Mucosa of rectum (tissue), 2 donors: ENCODE results near the gene RPL12.
"Not testable (repeated sequence)": the region's sequence is repeated elsewhere in the genome, so short reads cannot be mapped to it uniquely, and the experiment has no call there.

Experiments used
- H3K27ac ChIP-seq, 2 donors: one replicate each; pipeline ENCODE4 v1.7.0; 2013; ENCODE audit warnings: inconsistent platforms in 2 of 2, low read depth in 2 of 2, low read length in 2 of 2
- H3K27me3 ChIP-seq, 2 donors: one replicate each; pipeline ENCODE4 v1.7.0; 2013; ENCODE audit warnings: low read length in 2 of 2; ENCODE audit not compliant: control insufficient read depth in 2 of 2, insufficient read depth in 2 of 2
- H3K36me3 ChIP-seq, 2 donors: one replicate each; pipeline ENCODE4 v1.7.0; 2013; ENCODE audit warnings: low read length in 2 of 2; ENCODE audit not compliant: control insufficient read depth in 2 of 2, insufficient read depth in 2 of 2
- H3K4me1 ChIP-seq, 2 donors: one replicate each; pipeline ENCODE4 v1.7.0; 2013; ENCODE audit warnings: low read length in 2 of 2, mild to moderate bottlenecking in 1 of 2; ENCODE audit not compliant: control insufficient read depth in 2 of 2, insufficient read depth in 2 of 2
- H3K4me3 ChIP-seq, 2 donors: one replicate each; pipeline ENCODE4 v1.7.0; 2013; ENCODE audit warnings: low read length in 2 of 2
- H3K9ac ChIP-seq, 2 donors: one replicate each; pipeline ENCODE4 v1.7.0; 2013; ENCODE audit warnings: low read length in 2 of 2, low read depth in 1 of 2, mild to moderate bottlenecking in 1 of 2
- H3K9me3 ChIP-seq, 2 donors: one replicate each; pipeline ENCODE4 v1.7.0; 2013; ENCODE audit warnings: low read length in 2 of 2; ENCODE audit not compliant: control insufficient read depth in 2 of 2
- donor health status: healthy.
- donor health status: Normal muscosa, but diverticular disease.

The RPL12 gene

GRCh38 chr9:127473501-127473900, 22.3 kb upstream of the RPL12 start:
- Histone ChIP-seq H3K4me1 (no peaks in the 10 kb centered on the region), H3K27me3 (no peaks in the 10 kb centered on the region), H3K36me3 (peaks cover 22 to 29% of the 10 kb centered on the region in 2 donors), H3K27ac (no peak overlapping the region), H3K9me3 (no peaks in the 10 kb centered on the region), H3K4me3 (no peak overlapping the region), H3K9ac (no peak overlapping the region)

DNA sequence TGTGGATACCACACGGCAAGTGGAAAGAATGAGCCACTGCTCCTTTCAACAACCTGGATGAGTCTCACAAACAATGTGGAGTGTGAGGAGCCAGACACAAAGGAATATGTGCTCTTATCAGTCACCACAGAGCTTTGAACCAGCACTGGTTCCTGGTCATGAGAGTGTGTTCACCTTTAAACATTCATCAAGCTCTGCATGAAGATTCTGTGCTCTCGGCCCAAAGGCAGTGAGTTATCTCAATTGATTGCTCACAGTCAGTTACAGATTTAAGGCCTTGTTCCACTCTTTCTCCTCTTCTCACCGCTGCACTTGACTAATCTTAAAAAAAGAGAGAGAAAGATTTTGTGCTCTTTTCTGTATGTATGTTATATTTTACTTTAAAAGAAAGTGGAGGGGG, 19.5 kb upstream of the RPL12 start:
- H3K27me3 ChIP-seq: no peaks in the 10 kb centered on the region
- H3K4me3 ChIP-seq: no peak overlapping the region
- H3K9me3 ChIP-seq: no peaks in the 10 kb centered on the region
- no peak overlapping the region for H3K9ac ChIP-seq
- peaks cover 22 to 35% of the 10 kb centered on the region in 2 donors for H3K36me3 ChIP-seq
- H3K4me1 ChIP-seq: no peaks in the 10 kb centered on the region
- no peak overlapping the region for H3K27ac ChIP-seq

DNA sequence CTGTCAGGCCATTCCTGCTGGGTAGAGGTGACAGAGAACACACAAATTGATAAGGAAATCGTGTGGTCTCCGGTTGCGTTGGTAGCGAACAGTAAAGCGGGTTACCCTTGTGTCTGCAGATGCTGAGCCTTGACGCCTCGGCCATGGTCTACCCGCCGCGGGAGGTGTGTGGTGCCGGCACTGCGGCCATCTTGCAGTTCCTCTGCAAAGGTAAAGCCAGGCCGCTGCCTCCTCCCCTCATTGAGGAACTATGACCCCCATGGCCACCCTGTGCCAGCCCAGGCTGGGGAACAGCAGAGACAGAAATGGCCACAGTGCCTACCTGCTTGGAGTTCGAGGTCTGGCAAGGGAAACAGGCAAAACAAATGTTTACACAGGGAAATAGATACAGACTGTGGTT, 16.4 kb upstream of the RPL12 start:
- H3K9me3 ChIP-seq: no peaks in the 10 kb centered on the region
- no peak overlapping the region for H3K27ac ChIP-seq
- H3K27me3 ChIP-seq: no peaks in the 10 kb centered on the region
- no peaks in the 10 kb centered on the region for H3K4me1 ChIP-seq
- no peak overlapping the region for H3K4me3 ChIP-seq
- no peak overlapping the region for H3K9ac ChIP-seq
- peaks cover 24 to 38% of the 10 kb centered on the region in 2 donors for H3K36me3 ChIP-seq

- H3K9ac ChIP-seq, H3K9me3 ChIP-seq, H3K4me3 ChIP-seq, H3K27me3 ChIP-seq, H3K4me1 ChIP-seq, H3K27ac ChIP-seq: not testable (repeated sequence)
- peaks cover 35 to 48% of the 10 kb centered on the region in 2 donors for H3K36me3 ChIP-seq
Measured at GRCh38 chr9:127466407-127466917, 15.3 kb upstream of the RPL12 start.

DNA sequence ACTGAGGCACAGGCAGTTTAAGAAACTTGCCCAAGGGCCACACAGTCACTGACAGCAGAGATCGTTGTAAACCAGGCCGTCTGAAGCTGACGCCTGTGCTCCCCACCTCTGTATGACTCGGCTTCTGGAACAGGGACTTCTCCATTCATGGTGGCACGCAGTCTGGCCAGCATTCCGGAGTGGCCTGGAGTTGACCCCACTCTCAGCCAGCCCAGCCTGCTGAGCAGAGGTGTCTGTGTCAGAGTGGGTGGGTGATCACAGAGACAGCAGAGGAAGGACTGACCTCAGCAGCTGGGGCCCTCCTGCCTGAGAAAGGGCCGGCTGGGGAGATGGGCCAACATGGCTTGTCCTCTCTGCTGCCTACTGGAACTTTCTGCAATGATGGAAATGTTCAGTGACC, 12.7 kb upstream of the RPL12 start:
- H3K9ac ChIP-seq: no peak overlapping the region
- no peaks in the 10 kb centered on the region for H3K27me3 ChIP-seq
- H3K4me1 ChIP-seq: no peaks in the 10 kb centered on the region
- peaks cover 42 to 62% of the 10 kb centered on the region in 2 donors for H3K36me3 ChIP-seq
- no peaks in the 10 kb centered on the region for H3K9me3 ChIP-seq
- H3K27ac ChIP-seq: no peak overlapping the region
- H3K4me3 ChIP-seq: no peak overlapping the region

- H3K9me3 ChIP-seq: no peaks in the 10 kb centered on the region
- peaks cover 42 to 65% of the 10 kb centered on the region in 2 donors for H3K36me3 ChIP-seq
- H3K4me1 ChIP-seq: no peaks in the 10 kb centered on the region
- H3K27me3 ChIP-seq: no peaks in the 10 kb centered on the region
- H3K4me3 ChIP-seq: no peak overlapping the region
- H3K9ac ChIP-seq: no peak overlapping the region
- no peak overlapping the region for H3K27ac ChIP-seq
Measured at GRCh38 chr9:127463382-127463781, 12.2 kb upstream of the RPL12 start.

DNA sequence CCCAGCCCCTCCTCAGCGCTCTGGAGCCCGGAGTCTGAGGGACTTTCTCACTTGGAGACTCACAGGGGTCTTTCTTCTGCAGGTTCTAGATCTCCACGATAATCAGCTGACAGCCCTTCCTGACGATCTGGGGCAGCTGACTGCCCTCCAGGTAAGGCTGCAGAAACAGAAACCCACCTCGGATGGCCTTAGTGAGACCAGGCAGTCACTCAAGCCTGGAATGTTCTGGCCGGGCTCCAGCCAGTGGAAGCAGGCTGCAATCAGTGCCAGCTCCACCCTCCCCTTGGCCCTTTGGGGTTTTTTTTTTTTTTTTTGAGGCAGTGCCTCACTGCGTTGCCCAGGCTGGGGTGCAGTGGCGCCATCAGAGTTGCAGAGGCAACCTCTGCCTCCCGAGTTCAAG, 7.7 kb upstream of the RPL12 start:
- Histone ChIP-seq H3K9me3 (no peaks in the 10 kb centered on the region), H3K36me3 (peaks cover 31 to 53% of the 10 kb centered on the region in 2 donors), H3K27ac (no peak overlapping the region), H3K4me1 (no peaks in the 10 kb centered on the region), H3K27me3 (no peaks in the 10 kb centered on the region), H3K9ac (no peak overlapping the region), H3K4me3 (no peak overlapping the region)

DNA sequence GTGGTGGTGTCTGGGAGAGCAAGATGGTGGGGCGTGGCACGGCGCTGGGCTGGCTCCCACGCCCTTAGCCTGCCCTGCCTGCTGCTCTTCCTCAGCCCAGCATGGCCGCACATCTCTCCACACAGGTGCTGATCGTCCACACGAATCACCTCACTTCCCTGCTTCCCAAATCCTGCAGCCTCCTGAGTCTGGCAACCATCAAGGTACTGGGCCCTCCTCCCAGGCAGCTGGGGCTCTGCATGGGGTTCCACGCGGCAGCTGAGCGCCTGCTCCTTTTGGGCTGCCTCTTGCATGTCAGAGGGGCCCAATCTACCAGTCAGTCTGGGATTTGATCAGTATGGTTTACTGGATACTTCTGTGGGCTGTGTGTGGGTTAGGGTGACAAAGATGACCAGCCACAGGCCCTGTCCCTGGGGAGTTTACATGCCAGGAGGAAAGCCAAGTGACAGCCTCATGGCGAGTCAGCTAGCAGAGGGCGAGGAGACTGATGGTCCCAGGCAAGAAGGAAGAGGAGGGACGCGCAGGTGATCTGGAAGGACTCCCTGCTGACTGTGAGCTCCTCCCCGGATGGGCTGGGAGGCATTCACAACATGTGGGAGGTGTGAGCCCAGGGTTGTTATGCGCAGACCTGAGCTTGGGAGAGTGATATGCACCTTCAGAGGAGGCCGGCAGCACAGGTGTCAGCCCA, 6.1 kb upstream of the RPL12 start:
- peaks cover 27 to 41% of the 10 kb centered on the region in 2 donors for H3K36me3 ChIP-seq
- H3K4me1 ChIP-seq: peaks cover 6% of the 10 kb centered on the region in 2 donors
- H3K9me3 ChIP-seq: no peaks in the 10 kb centered on the region

DNA sequence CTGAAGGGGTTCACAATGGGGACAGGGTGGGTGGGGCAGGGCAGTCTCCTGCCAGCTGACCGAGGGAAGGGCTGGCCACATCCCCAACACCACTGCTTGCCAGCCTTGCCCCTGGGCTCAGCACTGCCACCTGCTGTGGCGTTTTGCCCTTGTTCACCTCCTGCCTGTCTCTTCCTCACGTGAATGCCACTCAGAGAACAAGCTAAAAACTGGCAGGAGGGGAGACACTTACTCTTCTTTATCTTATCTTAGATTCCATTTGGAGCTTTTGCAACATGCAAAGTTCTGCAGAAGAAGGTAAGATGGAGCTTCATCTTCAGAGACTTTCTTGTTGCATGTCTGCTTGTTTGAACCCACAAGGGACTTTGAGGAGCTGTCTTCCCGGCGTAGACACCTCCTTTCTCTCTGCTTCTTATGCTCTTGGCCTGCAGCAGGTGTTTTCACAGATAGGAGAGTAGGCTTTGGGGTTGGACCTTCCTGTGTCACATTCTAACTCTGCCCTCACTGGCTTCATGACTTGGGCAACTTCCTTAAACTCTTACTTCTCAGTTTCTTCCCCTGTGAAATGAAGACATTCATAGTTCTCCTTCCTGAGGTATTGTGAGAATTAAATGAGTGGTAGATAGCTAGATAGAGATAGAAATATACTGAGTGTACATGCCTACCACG, 4.3 kb upstream of the RPL12 start:
- H3K36me3 ChIP-seq: peaks cover 12 to 29% of the 10 kb centered on the region in 2 donors
- no peaks in the 10 kb centered on the region for H3K9me3 ChIP-seq
- H3K27ac ChIP-seq: no peak overlapping the region
- H3K4me3 ChIP-seq: no peak overlapping the region
- no peak overlapping the region for H3K9ac ChIP-seq
- H3K27me3 ChIP-seq: no peaks in the 10 kb centered on the region
- peaks cover 10 to 13% of the 10 kb centered on the region in 2 donors for H3K4me1 ChIP-seq

More for the DNA sequence above, 6.1 kb upstream of the RPL12 start:
- Histone ChIP-seq H3K27me3 (no peaks in the 10 kb centered on the region), H3K9ac (no peak overlapping the region), H3K4me3 (no peak overlapping the region), H3K27ac (no peak overlapping the region)

- Histone ChIP-seq H3K4me3 (peak overlapping the region; percentile 94 to 96), H3K27ac (peak overlapping the region; percentile 92 to 94), H3K4me1 (peaks cover 22 to 30% of the 10 kb centered on the region in 2 donors), H3K9ac (peak overlapping the region in 1 of 2 donors; percentile 96), H3K27me3 (no peaks in the 10 kb centered on the region), H3K36me3 (peaks cover 29 to 37% of the 10 kb centered on the region in 2 donors), H3K9me3 (no peaks in the 10 kb centered on the region)
Measured at GRCh38 chr9:127452691-127453090, 1.5 kb upstream of the RPL12 start.
